ACC112 (cell line): ENCODE results near the gene ANKRD44.

Experiments
- H2AFZ ChIP-seq: fragments of 200-600 bp; sonication (generic); one replicate; pipeline ENCODE4 v1.6.0; 2017; ENCODE audit warnings: antibody characterized with exemption, low read length; ENCODE audit not compliant: unreplicated experiment
- H3K27ac ChIP-seq: fragments of 200-600 bp; sonication (generic); 2 replicates; pipeline ENCODE4 v1.5.1; 2014; ENCODE audit warnings: low read depth, mild to moderate bottlenecking, antibody characterized with exemption, low read length, moderate library complexity
- H3K27me3 ChIP-seq: fragments of 200-600 bp; sonication (generic); 2 replicates; pipeline ENCODE4 v1.6.1; 2014; ENCODE audit warnings: mild to moderate bottlenecking, antibody characterized with exemption, low read length, moderate library complexity, mixed read lengths; ENCODE audit not compliant: insufficient read depth
- H3K36me3 ChIP-seq: fragments of 200-600 bp; sonication (generic); 2 replicates; pipeline ENCODE4 v1.6.1; 2016; ENCODE audit warnings: mild to moderate bottlenecking, antibody characterized with exemption, low read length, moderate library complexity, mixed read lengths; ENCODE audit not compliant: insufficient read depth
- H3K4me1 ChIP-seq: fragments of 200-600 bp; sonication (generic); one replicate; pipeline ENCODE4 v1.6.1; 2016; ENCODE audit warnings: low read length, mixed read lengths; ENCODE audit not compliant: insufficient read depth, unreplicated experiment, control insufficient read depth
- H3K4me3 ChIP-seq: fragments of 200-600 bp; sonication (generic); 2 replicates; pipeline ENCODE4 v1.5.1; 2014; ENCODE audit warnings: mild to moderate bottlenecking, low read depth, low read length
- H3K79me2 ChIP-seq: fragments of 200-600 bp; sonication (generic); one replicate; pipeline ENCODE4 v1.6.0; 2016; ENCODE audit warnings: low read length; ENCODE audit not compliant: control insufficient read depth, unreplicated experiment, insufficient read depth

Gene ANKRD44

DNA sequence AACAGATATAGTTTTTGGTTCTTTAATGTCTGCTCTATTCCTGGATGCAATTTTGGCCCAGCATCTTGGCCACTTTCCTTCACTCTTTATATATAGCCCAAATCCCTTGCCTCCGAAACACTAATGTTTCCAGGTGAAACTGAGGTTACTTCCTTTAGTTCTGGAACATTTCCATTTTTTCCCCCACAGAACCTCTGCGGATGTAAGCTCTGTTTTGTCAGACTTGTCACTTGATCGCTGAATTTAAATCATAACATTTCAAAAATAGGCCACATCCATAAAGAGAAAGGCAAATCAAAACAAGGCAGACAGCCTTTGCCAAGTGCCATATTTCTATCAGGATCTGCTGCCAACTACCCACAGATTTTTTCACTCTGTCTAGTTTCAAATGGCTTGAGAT lies 115.1 kb downstream of the ANKRD44 start:
- Histone ChIP-seq H3K4me3 (no peak overlapping the region), H3K36me3 (no peaks in the 10 kb centered on the region), H3K79me2 (no peaks in the 10 kb centered on the region), H2AFZ (peak overlapping the region; percentile 9), H3K4me1 (peaks cover 7% of the 10 kb centered on the region), H3K27ac (no peak overlapping the region), H3K27me3 (no peaks in the 10 kb centered on the region)

- Histone ChIP-seq H3K27ac (no peak overlapping the region), H3K4me3 (no peak overlapping the region), H3K4me1 (peaks cover 7% of the 10 kb centered on the region), H3K27me3 (no peaks in the 10 kb centered on the region), H2AFZ (no peak overlapping the region), H3K36me3 (no peaks in the 10 kb centered on the region), H3K79me2 (no peaks in the 10 kb centered on the region)
Observed at GRCh38 chr2:197191940-197192322, 118.6 kb downstream of the ANKRD44 start.

- no peaks in the 10 kb centered on the region for H3K36me3 ChIP-seq
- no peaks in the 10 kb centered on the region for H3K27me3 ChIP-seq
- H3K27ac ChIP-seq: no peak overlapping the region
- H3K4me1 ChIP-seq: peaks cover 7% of the 10 kb centered on the region
- H2AFZ ChIP-seq: no peak overlapping the region
- H3K79me2 ChIP-seq: no peaks in the 10 kb centered on the region
- H3K4me3 ChIP-seq: no peak overlapping the region
Observed at GRCh38 chr2:197191177-197191939, 119.2 kb downstream of the ANKRD44 start.

DNA sequence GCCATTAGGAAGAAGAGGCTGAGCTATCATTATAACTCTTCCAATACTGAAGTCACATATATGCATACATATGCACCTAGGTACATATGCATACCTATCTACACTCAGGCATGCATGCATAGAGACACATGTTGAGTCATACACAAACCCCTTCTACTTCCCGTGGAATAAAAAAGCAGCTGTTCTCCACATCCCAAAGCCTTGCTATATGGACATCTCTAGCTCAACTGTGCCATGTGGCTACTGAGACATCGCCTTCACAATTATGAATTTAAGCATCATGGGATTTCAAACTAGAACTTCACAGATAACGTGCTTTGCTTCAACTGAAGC lies 120.5 kb downstream of the ANKRD44 start:
- H3K79me2 ChIP-seq: no peaks in the 10 kb centered on the region

DNA sequence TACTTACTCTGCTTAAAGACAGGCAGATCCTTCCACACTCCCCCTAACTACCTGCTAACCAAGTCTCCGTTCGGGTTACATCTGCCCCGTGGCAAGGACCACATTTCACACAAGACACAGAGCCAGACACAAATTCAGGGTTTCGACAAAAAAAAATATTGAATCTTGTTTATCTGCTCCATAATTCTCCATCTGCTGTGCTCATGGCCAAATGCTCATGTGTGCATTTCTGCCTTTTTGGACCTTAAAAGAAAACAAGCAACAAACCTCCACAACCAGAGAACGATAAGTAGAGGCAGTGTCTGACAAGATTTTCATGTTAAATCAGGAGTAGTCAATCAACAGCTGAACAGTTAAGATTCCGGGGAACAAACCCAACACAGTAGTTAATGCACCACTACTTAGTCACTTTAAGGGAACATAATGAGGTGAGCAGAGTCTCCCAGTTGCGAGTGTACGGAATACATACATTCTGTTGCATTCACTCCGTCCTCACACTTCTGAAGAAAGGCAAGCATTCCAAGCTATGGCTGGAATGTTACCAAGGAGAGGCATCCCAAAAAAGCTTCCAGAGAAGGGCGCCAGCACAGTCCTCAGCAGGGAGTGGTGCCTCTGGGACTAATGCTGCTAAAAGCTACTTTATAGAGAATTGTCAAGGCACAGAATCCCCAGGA lies 121.0 kb downstream of the ANKRD44 start:
- no peaks in the 10 kb centered on the region for H3K79me2 ChIP-seq

More for the DNA sequence above, 120.5 kb downstream of the ANKRD44 start:
- H3K27ac ChIP-seq: no peak overlapping the region
- H3K4me3 ChIP-seq: no peak overlapping the region
- no peaks in the 10 kb centered on the region for H3K27me3 ChIP-seq
- no peak overlapping the region for H2AFZ ChIP-seq
- H3K4me1 ChIP-seq: peaks cover under 1% of the 10 kb centered on the region
- no peaks in the 10 kb centered on the region for H3K36me3 ChIP-seq

DNA sequence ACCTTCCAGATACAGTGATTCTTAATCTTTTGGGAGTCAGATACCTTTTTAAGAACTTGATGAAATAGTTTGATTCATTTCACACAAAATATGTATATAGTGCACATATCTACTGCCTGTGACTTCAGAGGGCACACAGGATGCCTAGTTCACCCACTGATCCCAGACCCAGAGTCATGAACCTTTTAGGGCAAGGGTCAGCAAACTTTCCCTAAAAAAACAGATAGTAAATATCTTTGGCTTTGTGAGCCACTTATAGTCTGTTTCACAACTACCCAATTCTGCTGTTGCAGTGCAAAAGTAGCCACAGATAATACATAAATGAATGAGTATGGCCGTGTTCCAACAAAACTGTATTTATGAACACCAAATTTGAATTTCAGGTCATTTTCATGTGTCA lies 124.9 kb downstream of the ANKRD44 start:
- H3K27ac ChIP-seq: no peak overlapping the region
- H2AFZ ChIP-seq: no peak overlapping the region
- no peaks in the 10 kb centered on the region for H3K79me2 ChIP-seq
- H3K27me3 ChIP-seq: no peaks in the 10 kb centered on the region
- no peak overlapping the region for H3K4me3 ChIP-seq
- no peaks in the 10 kb centered on the region for H3K36me3 ChIP-seq
- peaks cover 25% of the 10 kb centered on the region for H3K4me1 ChIP-seq

More for the DNA sequence above, 121.0 kb downstream of the ANKRD44 start:
- no peak overlapping the region for H3K27ac ChIP-seq
- no peaks in the 10 kb centered on the region for H3K36me3 ChIP-seq
- no peak overlapping the region for H2AFZ ChIP-seq
- peaks cover 5% of the 10 kb centered on the region for H3K4me1 ChIP-seq
- H3K4me3 ChIP-seq: no peak overlapping the region
- H3K27me3 ChIP-seq: no peaks in the 10 kb centered on the region

GRCh38 chr2:197184959-197185586 lies 125.5 kb downstream of the ANKRD44 start:
- H3K27ac ChIP-seq: no peak overlapping the region
- H3K4me3 ChIP-seq: no peak overlapping the region
- H3K79me2 ChIP-seq: no peaks in the 10 kb centered on the region
- H3K4me1 ChIP-seq: peaks cover 30% of the 10 kb centered on the region
- no peaks in the 10 kb centered on the region for H3K27me3 ChIP-seq
- no peak overlapping the region for H2AFZ ChIP-seq
- no peaks in the 10 kb centered on the region for H3K36me3 ChIP-seq

DNA sequence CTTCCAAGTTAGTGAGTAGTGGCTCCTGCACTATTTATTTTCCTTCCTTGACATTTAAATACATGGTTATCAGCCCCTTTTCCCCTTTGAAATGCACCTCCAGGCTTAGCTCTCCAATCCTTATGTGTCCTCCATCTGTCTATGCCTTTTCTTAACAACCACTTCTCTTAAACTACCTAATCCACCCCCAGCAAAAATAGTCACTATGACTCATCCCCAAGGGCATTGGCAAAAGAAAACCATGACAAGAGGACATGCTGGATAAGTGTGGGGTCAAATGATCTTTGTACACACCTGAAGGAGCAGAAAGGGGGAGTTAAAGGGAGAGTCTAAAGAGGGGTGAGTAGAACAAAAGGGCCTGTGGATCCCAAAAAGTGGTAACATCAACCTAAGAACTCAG lies 127.2 kb downstream of the ANKRD44 start:
- H3K27ac ChIP-seq: no peak overlapping the region
- no peaks in the 10 kb centered on the region for H3K27me3 ChIP-seq
- no peak overlapping the region for H3K4me3 ChIP-seq
- H3K36me3 ChIP-seq: no peaks in the 10 kb centered on the region
- no peaks in the 10 kb centered on the region for H3K79me2 ChIP-seq
- H3K4me1 ChIP-seq: peaks cover 39% of the 10 kb centered on the region
- H2AFZ ChIP-seq: no peak overlapping the region

- Histone ChIP-seq H3K79me2 (no peaks in the 10 kb centered on the region), H2AFZ (no peak overlapping the region), H3K27me3 (no peaks in the 10 kb centered on the region), H3K27ac (no peak overlapping the region), H3K4me3 (no peak overlapping the region), H3K4me1 (peaks cover 39% of the 10 kb centered on the region), H3K36me3 (no peaks in the 10 kb centered on the region)
Observed at GRCh38 chr2:197182668-197183067, 127.9 kb downstream of the ANKRD44 start.

- no peak overlapping the region for H3K27ac ChIP-seq
- no peak overlapping the region for H2AFZ ChIP-seq
- H3K36me3 ChIP-seq: no peaks in the 10 kb centered on the region
- no peaks in the 10 kb centered on the region for H3K79me2 ChIP-seq
- H3K27me3 ChIP-seq: no peaks in the 10 kb centered on the region
- H3K4me1 ChIP-seq: peaks cover 39% of the 10 kb centered on the region
- no peak overlapping the region for H3K4me3 ChIP-seq
Observed at GRCh38 chr2:197181491-197181890, 129.1 kb downstream of the ANKRD44 start.
